ENCODE data around the gene NBEAL2.
"Not testable (repeated sequence)": the region's sequence is repeated elsewhere in the genome, so short reads cannot be mapped to it uniquely, and the experiment has no call there.

Gene NBEAL2

GRCh38 chr3:47034868-47035489 lies 55.5 kb downstream of the NBEAL2 start:
- in situ Hi-C loops (cut with MboI; ENCODE audit: low sequenced_read_pairs), result no loop called here

GRCh38 chr3:47035645-47036044 lies 56.2 kb downstream of the NBEAL2 start:
- in situ Hi-C loops (cut with MboI; ENCODE audit: low sequenced_read_pairs), result no loop called here

GRCh38 chr3:47036145-47036544 lies 56.7 kb downstream of the NBEAL2 start:
- in situ Hi-C loops (cut with MboI; ENCODE audit: low sequenced_read_pairs), result no loop called here

GRCh38 chr3:47037302-47037701 lies 57.8 kb downstream of the NBEAL2 start:
- in situ Hi-C loops (cut with MboI; ENCODE audit: low sequenced_read_pairs), result not testable (repeated sequence)

GRCh38 chr3:47041114-47041513 lies 61.6 kb downstream of the NBEAL2 start:
- in situ Hi-C loops (cut with MboI; ENCODE audit: low sequenced_read_pairs), result no loop called here

- in situ Hi-C loops (cut with MboI; ENCODE audit: low sequenced_read_pairs), result no loop called here
Observed at GRCh38 chr3:47042231-47042791, 62.8 kb downstream of the NBEAL2 start.

- in situ Hi-C loops (cut with MboI; ENCODE audit: low sequenced_read_pairs), result no loop called here
Observed at GRCh38 chr3:47047069-47047468, 67.6 kb downstream of the NBEAL2 start.

GRCh38 chr3:47047673-47048072 lies 68.2 kb downstream of the NBEAL2 start:
- in situ Hi-C loops (cut with MboI; ENCODE audit: low sequenced_read_pairs), result no loop called here

- in situ Hi-C loops (cut with MboI; ENCODE audit: low sequenced_read_pairs), result no loop called here
Observed at GRCh38 chr3:47054412-47054811, 74.9 kb downstream of the NBEAL2 start.

- in situ Hi-C loops (cut with MboI; ENCODE audit: low sequenced_read_pairs), result no loop called here
Observed at GRCh38 chr3:47056705-47057104, 77.2 kb downstream of the NBEAL2 start.

- in situ Hi-C loops (cut with MboI; ENCODE audit: low sequenced_read_pairs), result no loop called here
Observed at GRCh38 chr3:47057212-47057671, 77.8 kb downstream of the NBEAL2 start.
